NCI-H774 (cell line): ENCODE measurements around the gene TERB1.

ENCODE experiments used
- DNase-seq: peaks from one replicate; lab custom pipeline; 2025; lab: John Stamatoyannopoulos, UW

TERB1 gene

GRCh38 chr16:66705790-66706505 is 95.4 kb downstream of the TERB1 start:
- no peak for DNase-seq
